Cardiac fibroblast (primary cell): ENCODE measurements around the gene CLK4.

Experiments used
- DNase-seq, 2 donors: peaks; one replicate each; pipeline versions ENCODE4 v3.0.0 to v3.0.0-alpha.2; 2010; ENCODE audit warnings: low read depth in 2 of 2
- H3K4me3 ChIP-seq, 2 donors: replicated peaks in 1 of 2; 1 replicate in 1 of 2; 2 replicates in 1 of 2; pipeline ENCODE4 v1.5.1; 2011; ENCODE audit warnings: low read depth in 2 of 2, low read length in 2 of 2, mild to moderate bottlenecking in 2 of 2, moderate library complexity in 1 of 2
- TF ChIP-seq, protein P1 (sequence below): IDR thresholded peaks from one replicate; pipeline ENCODE4 v1.5.1; 2011; ENCODE audit warnings: low read depth, mild to moderate bottlenecking, low read length, inconsistent platforms

The CLK4 gene

DNA sequence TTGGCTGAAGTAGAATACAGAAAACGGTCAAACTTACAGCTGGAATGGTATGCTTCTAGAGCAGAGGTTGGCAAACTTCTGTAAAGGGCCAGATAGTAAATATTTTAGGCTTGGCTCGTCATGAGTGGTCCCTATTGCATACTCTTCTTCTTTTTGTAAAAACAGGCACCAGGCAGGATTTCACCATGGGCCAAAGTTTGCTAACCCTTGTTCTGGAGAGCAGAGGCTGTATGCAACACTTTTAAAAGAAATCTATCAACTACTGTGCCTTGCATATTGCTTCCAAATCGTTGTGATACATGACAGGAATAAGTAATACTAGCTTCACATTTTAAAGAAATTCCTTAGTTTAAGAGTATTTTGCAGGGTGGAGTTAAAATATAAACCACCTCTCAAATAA lies 21.1 kb downstream of the CLK4 start:
- TF ChIP-seq, protein P1, sequence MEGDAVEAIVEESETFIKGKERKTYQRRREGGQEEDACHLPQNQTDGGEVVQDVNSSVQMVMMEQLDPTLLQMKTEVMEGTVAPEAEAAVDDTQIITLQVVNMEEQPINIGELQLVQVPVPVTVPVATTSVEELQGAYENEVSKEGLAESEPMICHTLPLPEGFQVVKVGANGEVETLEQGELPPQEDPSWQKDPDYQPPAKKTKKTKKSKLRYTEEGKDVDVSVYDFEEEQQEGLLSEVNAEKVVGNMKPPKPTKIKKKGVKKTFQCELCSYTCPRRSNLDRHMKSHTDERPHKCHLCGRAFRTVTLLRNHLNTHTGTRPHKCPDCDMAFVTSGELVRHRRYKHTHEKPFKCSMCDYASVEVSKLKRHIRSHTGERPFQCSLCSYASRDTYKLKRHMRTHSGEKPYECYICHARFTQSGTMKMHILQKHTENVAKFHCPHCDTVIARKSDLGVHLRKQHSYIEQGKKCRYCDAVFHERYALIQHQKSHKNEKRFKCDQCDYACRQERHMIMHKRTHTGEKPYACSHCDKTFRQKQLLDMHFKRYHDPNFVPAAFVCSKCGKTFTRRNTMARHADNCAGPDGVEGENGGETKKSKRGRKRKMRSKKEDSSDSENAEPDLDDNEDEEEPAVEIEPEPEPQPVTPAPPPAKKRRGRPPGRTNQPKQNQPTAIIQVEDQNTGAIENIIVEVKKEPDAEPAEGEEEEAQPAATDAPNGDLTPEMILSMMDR = no peak
- no peak for DNase-seq
- H3K4me3 ChIP-seq = no peak overlapping the region

DNA sequence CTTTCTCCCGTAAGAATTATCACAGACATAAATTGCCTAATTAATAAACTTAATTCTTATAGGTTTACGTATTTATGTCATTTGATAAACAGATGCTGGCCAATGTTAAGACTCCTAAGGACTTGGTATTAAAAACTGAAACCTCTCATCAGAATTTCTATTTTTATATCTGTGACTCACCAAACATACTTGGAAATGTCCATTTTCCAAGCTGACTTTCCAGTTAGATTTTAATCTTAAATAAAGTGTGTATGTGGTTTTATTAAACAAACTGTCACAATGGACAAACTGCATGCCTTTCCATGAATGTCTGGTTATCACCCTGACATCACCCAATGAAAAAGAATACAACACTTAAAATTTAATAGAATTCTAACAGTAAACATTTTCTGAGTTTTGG lies 24.1 kb downstream of the CLK4 start:
- TF ChIP-seq, protein P1 = no peak
- DNase-seq = peak; percentile 12 to 22
- H3K4me3 ChIP-seq = no peak overlapping the region

DNA sequence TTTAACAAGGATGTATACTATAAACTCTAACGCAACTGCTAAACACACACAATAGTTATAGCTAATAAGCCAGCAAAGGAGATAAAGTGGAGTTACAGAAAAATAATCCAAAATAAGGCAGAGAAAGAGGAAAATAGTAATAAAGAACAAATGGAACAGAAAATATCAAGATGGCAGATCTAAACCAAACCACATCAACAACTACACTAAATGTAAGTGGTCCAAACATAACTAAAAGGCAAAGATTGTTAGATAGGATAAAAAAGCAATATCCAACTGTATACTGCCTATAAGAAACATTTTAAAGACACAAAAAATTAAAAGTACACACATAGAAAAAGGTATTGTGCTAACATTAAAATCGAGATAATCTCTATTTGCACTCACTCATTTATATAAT lies 31.1 kb downstream of the CLK4 start:
- no peak overlapping the region for H3K4me3 ChIP-seq
- TF ChIP-seq, protein P1 = no peak
- no peak for DNase-seq

DNA sequence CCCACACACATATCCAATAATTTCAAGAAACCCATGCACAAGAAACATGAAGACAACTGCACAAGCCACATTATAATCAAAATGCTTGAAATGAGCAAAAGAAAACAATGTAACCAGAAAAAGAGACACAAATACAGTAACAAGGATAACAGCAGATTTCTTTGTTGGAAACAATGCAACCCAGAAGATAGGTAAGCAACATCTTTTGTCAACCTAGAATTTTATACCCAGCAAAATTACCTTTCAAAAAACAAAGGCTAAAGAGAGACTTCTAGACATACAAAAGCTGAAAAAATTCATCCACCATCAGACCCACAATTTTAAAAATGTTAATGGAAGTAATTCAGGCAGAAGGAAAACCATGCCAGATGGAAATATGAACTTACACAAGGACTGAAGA lies 31.7 kb downstream of the CLK4 start:
- TF ChIP-seq, protein P1 = no peak
- no peak for DNase-seq
- H3K4me3 ChIP-seq = no peak overlapping the region

DNA sequence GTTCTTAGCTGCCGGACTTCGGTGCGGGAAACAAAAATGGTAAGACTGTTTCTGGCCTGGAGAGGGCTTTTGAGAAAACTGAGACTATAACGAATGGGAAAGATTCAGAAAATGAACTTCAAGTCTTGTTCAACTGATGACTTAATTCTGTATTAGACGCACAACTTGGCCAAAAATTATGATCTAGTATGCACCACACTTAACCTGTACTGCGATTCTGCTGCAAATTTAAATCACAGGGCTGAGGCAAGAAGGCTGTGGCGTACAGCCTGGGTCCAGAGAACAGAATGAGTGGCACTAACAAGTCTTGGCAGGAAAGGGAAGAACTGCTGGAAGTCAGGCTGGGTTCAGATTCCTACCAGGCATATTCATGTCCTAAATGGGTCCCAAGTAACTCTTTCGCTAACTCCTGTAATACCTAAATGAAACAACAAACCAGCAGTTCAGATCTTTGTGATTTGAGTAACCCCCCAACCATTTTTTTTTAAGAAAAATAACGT lies 35.9 kb downstream of the CLK4 start:
- TF ChIP-seq, protein P1 = no peak
- peak in 1 of 2 donors; percentile 14 for DNase-seq
- H3K4me3 ChIP-seq = no peak overlapping the region

DNA sequence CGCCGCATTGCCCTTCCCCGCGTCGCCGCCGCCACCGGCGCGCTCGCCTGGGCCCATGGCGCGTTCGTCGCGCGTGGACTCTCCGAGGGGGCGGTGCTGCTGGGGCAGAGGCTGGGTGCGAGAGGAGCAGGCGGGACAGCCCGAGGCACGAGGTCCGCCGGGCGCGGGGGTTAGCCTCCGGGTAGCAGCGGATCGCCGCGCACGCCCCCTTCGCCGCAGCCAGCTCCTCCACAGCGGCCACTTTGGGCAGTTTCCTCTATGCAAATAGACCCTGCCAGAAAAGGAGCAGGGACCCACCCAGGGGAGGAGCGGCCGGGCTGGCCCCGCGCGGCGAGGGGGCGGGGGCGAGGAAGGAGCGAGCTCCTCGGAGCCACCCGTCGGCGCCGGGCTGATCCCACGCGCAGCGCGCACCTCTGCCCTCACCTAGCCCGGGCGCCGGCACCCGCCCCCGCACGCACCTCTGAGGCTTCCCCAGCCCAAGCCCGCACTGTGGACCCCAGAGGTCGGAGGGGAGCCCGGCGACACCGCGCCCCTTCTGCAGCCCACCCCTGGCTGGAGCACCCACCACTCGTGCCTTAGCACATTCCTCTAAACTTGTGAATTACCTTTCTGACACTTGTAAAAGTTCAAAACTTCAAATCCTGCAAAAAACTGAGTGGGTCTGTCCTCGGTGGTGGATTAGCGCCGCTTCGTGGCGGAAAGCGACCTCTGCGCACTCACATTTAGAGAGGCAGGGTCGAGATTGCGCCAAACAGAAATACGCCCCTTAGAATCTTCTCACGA lies 36.5 kb downstream of the CLK4 start, which contains the start of gene COL23A1:
Gene COL23A1 (minus strand): TSS at position 253 of the 783 bp plus-strand sequence.
- DNase-seq = peak; percentile 47 to 53
- H3K4me3 ChIP-seq = peak within 1 kb of the TSS; percentile 31 to 46
- TF ChIP-seq, protein P1 = peak; percentile 70
